Measurements from ENCODE around the gene IER3IP1.

GRCh38 chr18:47143153-47143552 lies 33.0 kb downstream of the IER3IP1 start:
- TF ChIP-seq CTCF (IDR thresholded peaks at IDR 0.05; ENCODE audit: borderline replicate concordance, extremely low read depth, low read length, poor library complexity, severe bottlenecking) (no peak), EZH2 (IDR thresholded peaks at IDR 0.05; ENCODE audit: borderline replicate concordance, low read depth, low read length, severe bottlenecking) (no peak)
